OCI-LY3 (cell line): ENCODE data around the gene SMIM3.

ENCODE experiments used
- H2AFZ ChIP-seq: fragments of 200-600, 300-600 bp; shearing (Covaris generic); 2 replicates; pipeline ENCODE4 v1.6.0; 2014; ENCODE audit warnings: antibody characterized with exemption, low read depth, low read length
- H3K27ac ChIP-seq: fragments of 200-600, 300-600 bp; sonication (generic); 2 replicates; pipeline ENCODE4 v1.5.1; 2014; ENCODE audit warnings: mild to moderate bottlenecking, low read length, moderate library complexity, mixed read lengths
- H3K27me3 ChIP-seq: fragments of 200-600, 300-600 bp; sonication (generic); 2 replicates; pipeline ENCODE4 v1.6.1; 2014; ENCODE audit warnings: low read depth, low read length, mixed read lengths
- H3K36me3 ChIP-seq: fragments of 200-600, 300-600 bp; sonication (generic); replicated peaks from 2 replicates; pipeline ENCODE3; 2014; ENCODE audit warnings: low read depth, low read length, mixed read lengths
- H3K4me1 ChIP-seq: fragments of 300-600, 200-600 bp; sonication (generic); 2 replicates; pipeline ENCODE4 v1.6.1; 2014; ENCODE audit warnings: low read length, mixed read lengths
- H3K4me2 ChIP-seq: fragments of 200-600, 300-600 bp; sonication (generic); 2 replicates; pipeline ENCODE4 v1.6.1; 2014; ENCODE audit warnings: low read length, mixed read lengths
- H3K4me3 ChIP-seq: fragments of 300-600, 200-600 bp; sonication (generic); 2 replicates; pipeline ENCODE4 v1.5.1; 2014; ENCODE audit warnings: antibody characterized with exemption, mild to moderate bottlenecking, low read length, moderate library complexity
- H3K79me2 ChIP-seq: fragments of 300-600, 200-600 bp; shearing (Covaris generic); 2 replicates; pipeline ENCODE4 v1.6.1; 2014; ENCODE audit warnings: mild to moderate bottlenecking, low read length, mixed read lengths
- H3K9ac ChIP-seq: fragments of 300-600, 200-600 bp; shearing (Covaris generic); 2 replicates; pipeline ENCODE4 v1.6.0; 2014; ENCODE audit warnings: mild to moderate bottlenecking, low read length, moderate library complexity
- H3K9me3 ChIP-seq: fragments of 200-600, 300-600 bp; shearing (Covaris generic); 2 replicates; pipeline ENCODE4 v1.6.1; 2014; ENCODE audit warnings: low read length, mixed read lengths; ENCODE audit not compliant: insufficient read depth
- H4K20me1 ChIP-seq: fragments of 200-600, 300-600 bp; sonication (generic); 2 replicates; pipeline ENCODE4 v1.6.1; 2016; ENCODE audit warnings: low read length, mixed read lengths; ENCODE audit not compliant: insufficient read depth
- EZH2phosphoT487 ChIP-seq: fragments of 200-600 bp; shearing (Covaris generic); IDR thresholded peaks from 2 replicates; pipeline ENCODE4 v1.6.1; 2018; ENCODE audit warnings: antibody characterized with exemption, mixed run types, low read depth
- TF ChIP-seq, protein P1 (sequence below): fragments of 200-600, 300-600 bp; sonication (generic); IDR thresholded peaks from 2 replicates; pipeline ENCODE4 v1.5.1; 2014; ENCODE audit warnings: antibody characterized with exemption, low read length, low read depth

The SMIM3 gene

DNA sequence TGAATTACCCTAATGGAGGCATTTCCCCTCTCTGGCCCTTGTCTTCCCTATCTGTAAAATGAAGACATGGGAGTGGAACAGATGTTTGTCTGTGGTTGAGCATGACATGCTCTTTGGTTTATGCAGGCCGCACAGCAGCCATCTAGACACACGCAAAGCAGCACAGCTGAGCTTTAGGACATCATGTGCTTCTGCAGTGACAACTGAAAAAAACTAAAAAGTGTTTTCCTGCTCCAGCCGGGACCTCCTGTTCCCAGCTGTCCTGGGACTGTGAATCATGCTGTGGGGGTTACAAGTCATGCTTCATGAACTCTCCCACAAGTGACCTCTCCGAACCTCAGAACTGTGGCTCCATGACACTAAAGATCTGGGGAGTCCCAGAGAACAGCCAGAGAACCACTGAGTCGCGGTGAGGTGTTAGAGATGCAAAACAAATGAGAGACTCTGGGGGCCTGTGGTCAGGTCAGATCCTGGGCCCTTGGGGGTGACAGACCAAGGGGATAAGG, 1.7 kb downstream of the SMIM3 start:
- Histone ChIP-seq H3K4me3 (no peak overlapping the region), H3K27ac (no peak overlapping the region), H3K4me1 (no peaks in the 10 kb centered on the region), H3K27me3 (no peaks in the 10 kb centered on the region), H3K36me3 (no peaks in the 10 kb centered on the region), H3K9me3 (no peaks in the 10 kb centered on the region), H3K79me2 (no peaks in the 10 kb centered on the region), H2AFZ (no peak overlapping the region), H3K4me2 (no peak overlapping the region), H4K20me1 (no peaks in the 10 kb centered on the region), H3K9ac (no peak overlapping the region)
- TF ChIP-seq, protein P1, sequence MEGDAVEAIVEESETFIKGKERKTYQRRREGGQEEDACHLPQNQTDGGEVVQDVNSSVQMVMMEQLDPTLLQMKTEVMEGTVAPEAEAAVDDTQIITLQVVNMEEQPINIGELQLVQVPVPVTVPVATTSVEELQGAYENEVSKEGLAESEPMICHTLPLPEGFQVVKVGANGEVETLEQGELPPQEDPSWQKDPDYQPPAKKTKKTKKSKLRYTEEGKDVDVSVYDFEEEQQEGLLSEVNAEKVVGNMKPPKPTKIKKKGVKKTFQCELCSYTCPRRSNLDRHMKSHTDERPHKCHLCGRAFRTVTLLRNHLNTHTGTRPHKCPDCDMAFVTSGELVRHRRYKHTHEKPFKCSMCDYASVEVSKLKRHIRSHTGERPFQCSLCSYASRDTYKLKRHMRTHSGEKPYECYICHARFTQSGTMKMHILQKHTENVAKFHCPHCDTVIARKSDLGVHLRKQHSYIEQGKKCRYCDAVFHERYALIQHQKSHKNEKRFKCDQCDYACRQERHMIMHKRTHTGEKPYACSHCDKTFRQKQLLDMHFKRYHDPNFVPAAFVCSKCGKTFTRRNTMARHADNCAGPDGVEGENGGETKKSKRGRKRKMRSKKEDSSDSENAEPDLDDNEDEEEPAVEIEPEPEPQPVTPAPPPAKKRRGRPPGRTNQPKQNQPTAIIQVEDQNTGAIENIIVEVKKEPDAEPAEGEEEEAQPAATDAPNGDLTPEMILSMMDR, result no peak
- TF ChIP-seq EZH2phosphoT487, result no peak

DNA sequence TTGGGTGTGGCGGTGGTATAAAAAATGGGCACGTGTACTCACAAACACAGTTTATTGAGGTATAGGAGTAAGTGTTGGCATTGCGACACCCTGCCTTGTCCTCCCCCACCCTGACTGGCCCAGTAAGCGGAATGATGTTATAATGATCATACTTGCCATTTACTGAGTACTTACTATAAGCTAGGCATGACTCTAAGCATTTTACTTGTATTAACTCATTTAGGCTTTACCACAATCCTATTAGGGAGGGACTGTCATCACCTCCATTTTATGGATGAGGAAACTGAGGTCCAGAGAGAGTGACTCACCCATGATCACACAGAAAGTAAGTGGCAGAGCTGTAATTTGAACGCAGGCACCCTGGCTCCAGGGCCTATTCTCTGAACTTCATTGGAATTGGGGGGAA, 2.3 kb downstream of the SMIM3 start:
- Histone ChIP-seq H3K4me2 (no peak overlapping the region), H3K9ac (no peak overlapping the region), H3K79me2 (no peaks in the 10 kb centered on the region), H3K27ac (no peak overlapping the region), H3K4me3 (no peak overlapping the region), H2AFZ (no peak overlapping the region), H3K27me3 (no peaks in the 10 kb centered on the region), H4K20me1 (no peaks in the 10 kb centered on the region), H3K36me3 (no peaks in the 10 kb centered on the region), H3K9me3 (no peaks in the 10 kb centered on the region), H3K4me1 (no peaks in the 10 kb centered on the region)
- TF ChIP-seq, protein P1, result no peak
- TF ChIP-seq EZH2phosphoT487, result no peak

DNA sequence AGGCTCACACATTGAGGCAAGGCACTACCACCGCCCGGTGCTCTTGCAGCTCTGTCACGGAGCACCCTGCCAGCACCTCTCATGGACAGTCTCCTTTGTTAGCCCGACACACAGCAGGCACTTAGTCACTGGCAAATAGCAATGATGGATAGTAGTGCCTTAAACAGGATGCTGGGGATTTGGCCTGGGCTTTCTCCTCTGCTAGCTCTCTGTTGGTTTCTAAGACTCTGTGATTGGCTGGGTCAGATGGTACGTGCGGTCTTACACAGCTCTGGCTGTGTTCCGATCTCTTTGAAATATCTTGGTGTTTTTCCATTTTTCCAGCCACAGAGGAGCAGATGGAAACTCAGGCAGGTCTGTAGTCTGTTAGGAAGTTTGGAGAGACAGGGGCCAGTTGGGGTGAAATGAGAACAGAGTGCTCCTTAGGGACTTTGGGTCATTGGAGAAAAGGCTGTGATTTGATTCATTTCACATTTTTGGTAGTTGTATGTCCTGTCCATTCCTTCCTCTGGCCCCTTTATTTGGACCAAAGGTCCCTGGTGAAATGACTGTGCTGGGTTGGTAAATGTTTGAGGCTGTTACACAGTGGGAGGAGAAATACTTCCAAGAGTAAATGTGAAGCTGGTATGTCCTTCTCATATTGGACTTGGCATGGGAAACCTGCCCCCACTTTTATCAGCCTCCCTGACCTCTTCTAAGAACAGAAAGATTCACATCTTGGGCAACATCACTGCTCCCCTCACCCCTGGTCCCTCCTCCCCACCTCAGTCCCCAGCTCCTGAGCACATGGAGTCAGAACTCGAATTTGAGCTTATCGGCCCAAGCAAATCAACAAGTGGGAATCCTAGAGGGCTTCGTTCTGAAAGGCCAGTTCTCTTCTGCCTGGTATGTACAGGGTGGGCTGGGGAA, 3.4 kb downstream of the SMIM3 start:
- no peak overlapping the region for H3K9ac ChIP-seq
- no peaks in the 10 kb centered on the region for H3K79me2 ChIP-seq

DNA sequence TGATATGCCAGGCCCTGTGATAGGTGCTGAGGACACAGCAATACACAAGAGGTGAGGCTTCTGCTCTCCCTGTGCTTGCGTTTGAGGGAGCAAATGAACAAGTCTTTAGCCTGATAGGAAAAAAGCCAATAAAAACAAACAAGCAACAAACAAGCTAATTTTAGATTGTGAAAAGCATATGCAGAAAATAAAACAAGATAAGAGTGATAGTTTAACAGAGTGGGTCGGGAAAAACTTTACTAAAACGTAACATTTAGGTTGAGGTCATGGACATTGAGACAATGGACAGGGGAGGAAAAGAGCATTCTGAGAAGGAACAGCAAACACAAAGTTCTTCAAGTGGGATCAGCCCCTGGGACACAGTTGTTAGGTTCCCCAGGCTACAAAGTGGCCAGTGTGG, 4.3 kb downstream of the SMIM3 start:
- H3K27me3 ChIP-seq, result no peaks in the 10 kb centered on the region; the same call in 1 of the 2 replicates
- no peak overlapping the region for H3K4me3 ChIP-seq
- no peak overlapping the region for H2AFZ ChIP-seq
- TF ChIP-seq, protein P1, result no peak
- TF ChIP-seq EZH2phosphoT487, result no peak
- H3K9me3 ChIP-seq, result no peaks in the 10 kb centered on the region
- no peaks in the 10 kb centered on the region for H3K4me1 ChIP-seq
- H3K4me2 ChIP-seq, result no peak overlapping the region
- no peak overlapping the region for H3K27ac ChIP-seq
- no peaks in the 10 kb centered on the region for H4K20me1 ChIP-seq
- H3K36me3 ChIP-seq, result no peaks in the 10 kb centered on the region
- no peak overlapping the region for H3K9ac ChIP-seq
- no peaks in the 10 kb centered on the region for H3K79me2 ChIP-seq

More for the DNA sequence above, 3.4 kb downstream of the SMIM3 start:
- Histone ChIP-seq H3K4me3 (no peak overlapping the region), H3K4me2 (no peak overlapping the region), H3K9me3 (no peaks in the 10 kb centered on the region), H3K27me3 (no peaks in the 10 kb centered on the region; the same call in 1 of the 2 replicates), H4K20me1 (no peaks in the 10 kb centered on the region), H3K4me1 (no peaks in the 10 kb centered on the region), H3K27ac (no peak overlapping the region), H2AFZ (no peak overlapping the region), H3K36me3 (no peaks in the 10 kb centered on the region)
- TF ChIP-seq, protein P1, result no peak
- no peak for TF ChIP-seq EZH2phosphoT487
